Measurements from ENCODE around the gene KCNG2. TPM values are rescaled to one million over a fixed set of nuclear protein-coding genes. Genes with fewer than 3 reads are reported as not detected.

The KCNG2 gene
- total RNA-seq, 1 experiment from 2014 or later = not detected

GRCh38 chr18:79916546-79917168 lies 118.9 kb downstream of the KCNG2 start:
- RAD21 ChIA-PET (ENCODE audit: low non-redundant PET in 1 of 2, low total read pairs in 2 of 2, uncharacterized antibody in 2 of 2, unreplicated experiment in 2 of 2) = no interaction called here
- POLR2A ChIA-PET = no interaction called here
- no peak overlapping the region for H3K4me2 ChIP-seq (ENCODE audit: low read length)
- H3K9me3 ChIP-seq (ENCODE audit: control insufficient read depth in 1 of 2, insufficient read depth in 1 of 2, low read depth in 1 of 2, low read length in 2 of 2) = no peaks in the 10 kb centered on the region
- no peak overlapping the region for H2AFZ ChIP-seq (ENCODE audit: low read depth, low read length, poor library complexity, severe bottlenecking)
- H3K36me3 ChIP-seq (ENCODE audit: control insufficient read depth in 1 of 2, insufficient read depth in 2 of 2, low read length in 2 of 2) = peaks cover 0 to 13% of the 10 kb centered on the region in 2 experiments; a peak in 1 of 4 replicates
- no peak for TF ChIP-seq ATF3 (IDR thresholded peaks at IDR 0.05)
- no peaks in the 10 kb centered on the region for H3K27me3 ChIP-seq (ENCODE audit: insufficient read depth, low read length)
- H3K79me2 ChIP-seq (ENCODE audit: insufficient read depth, low read length) = peaks cover 32% of the 10 kb centered on the region; the same call in 1 of the 2 replicates
- no peaks in the 10 kb centered on the region for H4K20me1 ChIP-seq (ENCODE audit: insufficient read depth)
- intact Hi-C loops (cut with micrococcal nuclease) = no loop called here
- H3K9ac ChIP-seq (ENCODE audit: low read length) = no peak overlapping the region
- no peaks in the 10 kb centered on the region for H3K9me2 ChIP-seq (ENCODE audit: insufficient read depth)
- no peak overlapping the region for H3K27ac ChIP-seq (ENCODE audit: low read depth, low read length)
- CTCF ChIA-PET = no interaction called here
- H3K4me1 ChIP-seq (ENCODE audit: control insufficient read depth in 1 of 2, insufficient read depth in 2 of 2, low read length in 2 of 2) = no peaks in the 10 kb centered on the region
- 0 out of 2 replicates have a peak, but pooled peaks have one; percentile 6 for ATAC-seq
- no TSS peak for BruUV-seq (replicated peaks)
- DNase-seq (ENCODE audit: low read depth, low spot score) = no peak
- H3K4me3 ChIP-seq (replicated peaks in 1 of 2; ENCODE audit: low read depth in 1 of 2, low read length in 2 of 2) = no peak overlapping the region

GRCh38 chr18:79917169-79917852 lies 119.6 kb downstream of the KCNG2 start:
- Histone ChIP-seq H3K4me1 (ENCODE audit: control insufficient read depth in 1 of 2, insufficient read depth in 2 of 2, low read length in 2 of 2) (no peaks in the 10 kb centered on the region), H2AFZ (ENCODE audit: low read depth, low read length, poor library complexity, severe bottlenecking) (no peak overlapping the region), H3K9me2 (ENCODE audit: insufficient read depth) (no peaks in the 10 kb centered on the region), H3K27me3 (ENCODE audit: insufficient read depth, low read length) (no peaks in the 10 kb centered on the region), H3K9me3 (ENCODE audit: control insufficient read depth in 1 of 2, insufficient read depth in 1 of 2, low read depth in 1 of 2, low read length in 2 of 2) (no peaks in the 10 kb centered on the region), H3K9ac (ENCODE audit: low read length) (no peak overlapping the region), H3K79me2 (ENCODE audit: insufficient read depth, low read length) (peaks cover 33% of the 10 kb centered on the region), H3K4me2 (ENCODE audit: low read length) (no peak overlapping the region), H3K4me3 (replicated peaks in 1 of 2; ENCODE audit: low read depth in 1 of 2, low read length in 2 of 2) (no peak overlapping the region), H3K27ac (ENCODE audit: low read depth, low read length) (no peak overlapping the region), H3K36me3 (ENCODE audit: control insufficient read depth in 1 of 2, insufficient read depth in 2 of 2, low read length in 2 of 2) (peaks cover 0 to 13% of the 10 kb centered on the region in 2 experiments; a peak in 1 of 4 replicates), H4K20me1 (ENCODE audit: insufficient read depth) (no peaks in the 10 kb centered on the region)
- intact Hi-C loops (cut with micrococcal nuclease) = no loop called here
- ChIA-PET RAD21 (ENCODE audit: low non-redundant PET in 1 of 2, low total read pairs in 2 of 2, uncharacterized antibody in 2 of 2, unreplicated experiment in 2 of 2) (no interaction called here), CTCF (no interaction called here), POLR2A (no interaction called here)
- ATAC-seq (no peak), DNase-seq (ENCODE audit: low read depth, low spot score) (no peak)
- BruUV-seq (replicated peaks) = no TSS peak
- TF ChIP-seq ZBTB33 (IDR thresholded peaks at IDR 0.05; ENCODE audit: extremely low read depth, insufficient replicate concordance, low read length) = no peak
- TF ChIP-seq JUND (IDR thresholded peaks at IDR 0.05) = no peak
- no peak for TF ChIP-seq POLR2A (IDR thresholded peaks at IDR 0.05; ENCODE audit: borderline replicate concordance, extremely low read depth, insufficient read depth, insufficient read length)
- no peak for TF ChIP-seq ZNF274 (IDR thresholded peaks at IDR 0.05; ENCODE audit: low read depth, low read length)
- TF ChIP-seq ZFX (IDR thresholded peaks at IDR 0.05) = no peak
- TF ChIP-seq EGR1 (IDR thresholded peaks at IDR 0.05; ENCODE audit: low read depth) = no peak
- no peak for TF ChIP-seq ELF1 (IDR thresholded peaks at IDR 0.05; ENCODE audit: borderline replicate concordance, low read depth)
- TF ChIP-seq, protein P1, sequence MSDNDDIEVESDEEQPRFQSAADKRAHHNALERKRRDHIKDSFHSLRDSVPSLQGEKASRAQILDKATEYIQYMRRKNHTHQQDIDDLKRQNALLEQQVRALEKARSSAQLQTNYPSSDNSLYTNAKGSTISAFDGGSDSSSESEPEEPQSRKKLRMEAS (IDR thresholded peaks at IDR 0.05) = no peak
- TF ChIP-seq YY1 (IDR thresholded peaks at IDR 0.05; ENCODE audit: extremely low read depth, insufficient replicate concordance, low read depth, low read length) = no peak
- TF ChIP-seq TCF7L2 (IDR thresholded peaks at IDR 0.05; ENCODE audit: borderline replicate concordance, extremely low read depth, insufficient read depth, insufficient read length) = no peak
- TF ChIP-seq ATF3 (IDR thresholded peaks at IDR 0.05) = no peak
- no peak for TF ChIP-seq POLR2AphosphoS5 (IDR thresholded peaks at IDR 0.05; ENCODE audit: low read depth, low read length)
- TF ChIP-seq SP1 (IDR thresholded peaks at IDR 0.05; ENCODE audit: low read depth) = no peak
- no peak for TF ChIP-seq CEBPB (IDR thresholded peaks at IDR 0.05; ENCODE audit: low read depth)

All from HCT116 (cell line).